Thyroid gland (tissue), 4 donors: ENCODE results near the gene IRS2.

Experiments used
- CTCF ChIP-seq, 6 experiments: fragments of 200-600 bp in 3 of 6; fragments of 450-650 bp in 3 of 6; sonication (generic) in 3 of 6; IDR thresholded peaks; one replicate each; pipeline ENCODE4 v1.5.1; 2016 to 2019; ENCODE audit warnings: antibody characterized with exemption in 6 of 6, mild to moderate bottlenecking in 2 of 6, inconsistent platforms in 1 of 6, moderate library complexity in 1 of 6
- POLR2A ChIP-seq, 2 donors: fragments of 450-650 bp; IDR thresholded peaks; one replicate each; pipeline ENCODE4 v1.6.1; 2017; ENCODE audit warnings: antibody characterized with exemption in 2 of 2, mild to moderate bottlenecking in 2 of 2, moderate library complexity in 1 of 2

- TF ChIP-seq CTCF (IDR thresholded peaks at IDR 0.05), result no peak
- TF ChIP-seq POLR2A (IDR thresholded peaks at IDR 0.05), result no peak
Observed at GRCh38 chr13:109735436-109735966, 50.9 kb downstream of the IRS2 start.
